8988T (cell line): ENCODE measurements around the gene ZSCAN2.
"Not testable (repeated sequence)": the region's sequence is repeated elsewhere in the genome, so short reads cannot be mapped to it uniquely, and the experiment has no call there.

Source experiments
- DNase-seq: peaks from one replicate; pipeline ENCODE4 v3.0.0; 2011

The ZSCAN2 gene

GRCh38 chr15:84599906-84600305, 903 bp upstream of the ZSCAN2 start:
- DNase-seq = no peak

GRCh38 chr15:84600331-84600686, 500 bp upstream of the ZSCAN2 start:
- peak; percentile 39 for DNase-seq

- DNase-seq = no peak
Measured at GRCh38 chr15:84601555-84601838, 688 bp downstream of the ZSCAN2 start.

- no peak for DNase-seq
Measured at GRCh38 chr15:84603630-84604379, 3.0 kb downstream of the ZSCAN2 start.

- no peak for DNase-seq
Measured at GRCh38 chr15:84604826-84605553, 4.2 kb downstream of the ZSCAN2 start.

GRCh38 chr15:84605554-84605882, 4.7 kb downstream of the ZSCAN2 start:
- no peak for DNase-seq

- DNase-seq = no peak
Measured at GRCh38 chr15:84606653-84607120, 5.9 kb downstream of the ZSCAN2 start.

GRCh38 chr15:84608707-84609284, 8.0 kb downstream of the ZSCAN2 start:
- no peak for DNase-seq

- no peak for DNase-seq
Measured at GRCh38 chr15:84609818-84610525, 9.2 kb downstream of the ZSCAN2 start.

GRCh38 chr15:84611631-84612030, 10.8 kb downstream of the ZSCAN2 start:
- DNase-seq = no peak

GRCh38 chr15:84616235-84616634, 15.4 kb downstream of the ZSCAN2 start:
- no peak for DNase-seq

GRCh38 chr15:84620626-84621025, 19.8 kb downstream of the ZSCAN2 start:
- no peak for DNase-seq

- DNase-seq = no peak
Measured at GRCh38 chr15:84621358-84621979, 20.7 kb downstream of the ZSCAN2 start.

GRCh38 chr15:84624359-84624758, 23.6 kb downstream of the ZSCAN2 start:
- DNase-seq = no peak

- no peak for DNase-seq
Measured at GRCh38 chr15:84625123-84625522, 24.3 kb downstream of the ZSCAN2 start.

GRCh38 chr15:84629033-84629432, 28.2 kb downstream of the ZSCAN2 start:
- DNase-seq = no peak

- no peak for DNase-seq
Measured at GRCh38 chr15:84631706-84632272, 31.0 kb downstream of the ZSCAN2 start.

GRCh38 chr15:84633311-84634227, 32.8 kb downstream of the ZSCAN2 start:
- no peak for DNase-seq

- no peak for DNase-seq
Measured at GRCh38 chr15:84634228-84634837, 33.5 kb downstream of the ZSCAN2 start.

GRCh38 chr15:84638103-84638502, 37.3 kb downstream of the ZSCAN2 start:
- DNase-seq = no peak

GRCh38 chr15:84641871-84642270, 41.1 kb downstream of the ZSCAN2 start:
- DNase-seq = not testable (repeated sequence)
